ENCODE data around the gene MIDN. TPM values are rescaled to one million over a fixed set of nuclear protein-coding genes. Genes with fewer than 3 reads are reported as not detected.
A peak's percentile ranks its signal among the peaks of the same experiment; 100 is the strongest.

MIDN gene
- total and polyA plus RNA-seq, 5 donors, result 45.6 to 123 (median 60.1) TPM

- 69% methylated on average over 26 of the region's 26 CpGs for WGBS
- intact Hi-C loops (cut with DNase I), result no loop called here
- ATAC-seq (peak in 1 of 2 donors; percentile 12), DNase-seq (peak; percentile 83 to 87 (median 87))
- Histone ChIP-seq H3K27ac (ENCODE audit: low read length) (peak overlapping the region; percentile 10), H3K4me3 (ENCODE audit: low read length) (no peak overlapping the region), H3K4me1 (ENCODE audit: control insufficient read depth, insufficient read depth, low read length) (peaks cover 10% of the 10 kb centered on the region), H3K9me3 (ENCODE audit: control insufficient read depth, low read length) (no peaks in the 10 kb centered on the region), H3K27me3 (ENCODE audit: control insufficient read depth, insufficient read depth) (no peaks in the 10 kb centered on the region)
These were observed 16.6 kb downstream of the MIDN start for GRCh38 chr19:1264801-1265614.

GRCh38 chr19:1265615-1266128 is 17.3 kb downstream of the MIDN start:
- 18% methylated on average over 28 of the region's 28 CpGs for WGBS
- no peak overlapping the region for H3K4me3 ChIP-seq (ENCODE audit: low read length)
- H3K9me3 ChIP-seq (ENCODE audit: control insufficient read depth, low read length), result no peaks in the 10 kb centered on the region
- DNase-seq (peak; percentile 88 to 91 (median 89)), ATAC-seq (peak; percentile 1 to 25)
- H3K4me1 ChIP-seq (ENCODE audit: control insufficient read depth, insufficient read depth, low read length), result peaks cover 13% of the 10 kb centered on the region
- H3K27me3 ChIP-seq (ENCODE audit: control insufficient read depth, insufficient read depth), result no peaks in the 10 kb centered on the region
- H3K27ac ChIP-seq (ENCODE audit: low read length), result peak overlapping the region; percentile 84
- intact Hi-C loops (cut with DNase I), result loop anchor here in 2 of 4 donors (2.0 kb wide), 1 partner anchor 21 kb away; no protein-coding TSS in a partner anchor

GRCh38 chr19:1266129-1266915 is 17.9 kb downstream of the MIDN start:
- H3K9me3 ChIP-seq (ENCODE audit: control insufficient read depth, low read length), result no peaks in the 10 kb centered on the region
- no peaks in the 10 kb centered on the region for H3K27me3 ChIP-seq (ENCODE audit: control insufficient read depth, insufficient read depth)
- ATAC-seq, result peak; percentile 54 to 69
- intact Hi-C loops (cut with DNase I), result loop anchor here in 2 of 4 donors (2.0 kb wide), 1 partner anchor 22 kb away; no protein-coding TSS in a partner anchor
- peak; percentile 93 to 96 (median 95) for DNase-seq
- H3K4me1 ChIP-seq (ENCODE audit: control insufficient read depth, insufficient read depth, low read length), result peaks cover 18% of the 10 kb centered on the region
- peak overlapping the region; percentile 24 for H3K4me3 ChIP-seq (ENCODE audit: low read length)
- 3% methylated on average over 84 of the region's 84 CpGs for WGBS
- peak overlapping the region; percentile 84 for H3K27ac ChIP-seq (ENCODE audit: low read length)

- no peaks in the 10 kb centered on the region for H3K9me3 ChIP-seq (ENCODE audit: control insufficient read depth, low read length)
- H3K4me3 ChIP-seq (ENCODE audit: low read length), result peak overlapping the region; percentile 24
- H3K27ac ChIP-seq (ENCODE audit: low read length), result peak overlapping the region; percentile 84
- 1% methylated on average over 59 of the region's 59 CpGs for WGBS
- H3K4me1 ChIP-seq (ENCODE audit: control insufficient read depth, insufficient read depth, low read length), result peaks cover 13% of the 10 kb centered on the region
- DNase-seq (peak; percentile 75 to 94 (median 91)), ATAC-seq (peak; percentile 13 to 19)
- no peaks in the 10 kb centered on the region for H3K27me3 ChIP-seq (ENCODE audit: control insufficient read depth, insufficient read depth)
- intact Hi-C loops (cut with DNase I), result loop anchor here in 2 of 4 donors (2.0 kb wide), 1 partner anchor 22 kb away; no protein-coding TSS in a partner anchor
These were observed 18.6 kb downstream of the MIDN start for GRCh38 chr19:1266916-1267476.

- peak; percentile 52 to 77 (median 69) for DNase-seq
- 28% methylated on average over 35 of the region's 35 CpGs for WGBS
- no peak overlapping the region for H3K27ac ChIP-seq (ENCODE audit: low read length)
- peaks cover 11% of the 10 kb centered on the region for H3K4me1 ChIP-seq (ENCODE audit: control insufficient read depth, insufficient read depth, low read length)
- no peaks in the 10 kb centered on the region for H3K9me3 ChIP-seq (ENCODE audit: control insufficient read depth, low read length)
- H3K27me3 ChIP-seq (ENCODE audit: control insufficient read depth, insufficient read depth), result no peaks in the 10 kb centered on the region
- H3K4me3 ChIP-seq (ENCODE audit: low read length), result no peak overlapping the region
- ATAC-seq, result no peak
- intact Hi-C loops (cut with DNase I), result loop anchor here in 2 of 4 donors (2.0 kb wide), 1 partner anchor 23 kb away; no protein-coding TSS in a partner anchor
These were observed 19.3 kb downstream of the MIDN start for GRCh38 chr19:1267477-1268225.

- Histone ChIP-seq H3K9me3 (ENCODE audit: control insufficient read depth, low read length) (no peaks in the 10 kb centered on the region), H3K27ac (ENCODE audit: low read length) (peak overlapping the region; percentile 40), H3K27me3 (ENCODE audit: control insufficient read depth, insufficient read depth) (no peaks in the 10 kb centered on the region), H3K4me3 (ENCODE audit: low read length) (no peak overlapping the region), H3K4me1 (ENCODE audit: control insufficient read depth, insufficient read depth, low read length) (peaks cover 12% of the 10 kb centered on the region)
- intact Hi-C loops (cut with DNase I), result no loop called here
- DNase-seq, result peak in 2 of 3 donors; percentile 76 to 77
- 48% methylated on average over 40 of the region's 40 CpGs for WGBS
- no peak for ATAC-seq
These were observed 20.1 kb downstream of the MIDN start for GRCh38 chr19:1268226-1269064.

GRCh38 chr19:1269065-1269477 is 20.7 kb downstream of the MIDN start, which contains the start of gene CIRBP:
CIRBP (plus strand) TSS chr19:1269332; CDS start chr19:1270934, 1,602 bp downstream.
- no peaks in the 10 kb centered on the region for H3K27me3 ChIP-seq (ENCODE audit: control insufficient read depth, insufficient read depth)
- H3K4me1 ChIP-seq (ENCODE audit: control insufficient read depth, insufficient read depth, low read length), result peaks cover 14% of the 10 kb centered on the region
- H3K4me3 ChIP-seq (ENCODE audit: low read length), result peak within 1 kb of the TSS; percentile 82
- peak within 1 kb of the TSS; percentile 98 for H3K27ac ChIP-seq (ENCODE audit: low read length)
- H3K9me3 ChIP-seq (ENCODE audit: control insufficient read depth, low read length), result no peaks in the 10 kb centered on the region
- ATAC-seq (peak; percentile 68 to 81), DNase-seq (peak; percentile 100)
- WGBS, result under 1% methylated on average over 50 of the region's 50 CpGs
- intact Hi-C loops (cut with DNase I), result no loop called here

- Histone ChIP-seq H3K4me1 (ENCODE audit: control insufficient read depth, insufficient read depth, low read length) (peaks cover 15% of the 10 kb centered on the region), H3K9me3 (ENCODE audit: control insufficient read depth, low read length) (no peaks in the 10 kb centered on the region), H3K4me3 (ENCODE audit: low read length) (peak overlapping the region; percentile 82), H3K27me3 (ENCODE audit: control insufficient read depth, insufficient read depth) (no peaks in the 10 kb centered on the region), H3K27ac (ENCODE audit: low read length) (peak overlapping the region; percentile 98)
- ATAC-seq (peak; percentile 11 to 34), DNase-seq (peak; percentile 94 to 96 (median 95))
- WGBS, result under 1% methylated on average over 64 of the region's 64 CpGs
- intact Hi-C loops (cut with DNase I), result no loop called here
These were observed 21.3 kb downstream of the MIDN start for GRCh38 chr19:1269478-1270212.
